Measurements from ENCODE around the gene PRKCH.

The PRKCH gene

DNA sequence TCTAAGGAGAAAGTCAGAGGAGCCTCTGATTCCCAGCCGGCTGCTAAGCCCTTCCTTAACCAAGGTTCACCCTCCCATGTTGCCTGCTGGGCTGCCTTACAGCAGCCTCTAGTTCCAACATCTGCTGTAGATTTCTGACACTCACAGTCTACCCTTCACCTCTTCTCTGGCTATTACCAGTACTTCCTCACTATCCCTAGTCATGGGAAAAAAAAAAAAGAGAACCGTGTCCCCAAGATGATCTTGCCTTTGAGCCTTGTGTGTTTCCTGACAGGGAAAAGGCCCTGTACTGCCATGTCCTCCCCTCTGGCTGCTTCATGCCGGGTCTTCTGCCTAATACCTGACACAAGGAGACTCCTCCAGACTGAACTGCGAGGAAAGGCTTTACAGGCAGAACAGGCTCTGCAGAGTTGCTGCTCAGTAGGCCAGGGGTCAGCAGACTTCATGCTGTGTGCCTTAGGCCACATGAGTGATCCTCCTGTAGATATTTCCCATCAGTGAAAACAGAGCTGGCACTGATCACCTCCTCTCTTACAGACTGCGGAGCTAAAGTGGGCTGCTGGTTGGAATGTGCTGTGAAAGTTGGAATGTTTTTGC, 46.8 kb downstream of the PRKCH start:
- H3K9me3 ChIP-seq (ENCODE audit: insufficient read depth, low read length), result peaks cover 3% of the 10 kb centered on the region; the same call in 1 of the 2 replicates
- H3K79me2 ChIP-seq (ENCODE audit: insufficient read depth, low read length), result no peaks in the 10 kb centered on the region
- no peak overlapping the region for H3K4me3 ChIP-seq (ENCODE audit: insufficient read depth, low read length, poor library complexity, severe bottlenecking)
- no peak for TF ChIP-seq CTCF (IDR thresholded peaks at IDR 0.05; ENCODE audit: insufficient read depth, low read length, poor library complexity, severe bottlenecking)
- TF ChIP-seq EZH2phosphoT487 (conservative IDR thresholded peaks at IDR 0.05; ENCODE audit: low read length), result no peak
- no peaks in the 10 kb centered on the region for H3F3A ChIP-seq (ENCODE audit: insufficient read depth)
- H4K20me1 ChIP-seq (ENCODE audit: low read depth, low read length), result no peaks in the 10 kb centered on the region
- H2AFZ ChIP-seq (ENCODE audit: low read depth, low read length, severe bottlenecking), result no peak overlapping the region
- no peaks in the 10 kb centered on the region for H3K27me3 ChIP-seq (ENCODE audit: low read length)
- H3K4me2 ChIP-seq (ENCODE audit: low read depth, low read length, poor library complexity, severe bottlenecking), result no peak overlapping the region
- H3K36me3 ChIP-seq (ENCODE audit: low read length), result no peaks in the 10 kb centered on the region
- no peaks in the 10 kb centered on the region for H3K9me2 ChIP-seq (replicated peaks; ENCODE audit: insufficient read depth, low read length)
- H3K9ac ChIP-seq (ENCODE audit: low read length), result no peak overlapping the region
- no peak overlapping the region for H3K27ac ChIP-seq (ENCODE audit: low read depth, low read length)

DNA sequence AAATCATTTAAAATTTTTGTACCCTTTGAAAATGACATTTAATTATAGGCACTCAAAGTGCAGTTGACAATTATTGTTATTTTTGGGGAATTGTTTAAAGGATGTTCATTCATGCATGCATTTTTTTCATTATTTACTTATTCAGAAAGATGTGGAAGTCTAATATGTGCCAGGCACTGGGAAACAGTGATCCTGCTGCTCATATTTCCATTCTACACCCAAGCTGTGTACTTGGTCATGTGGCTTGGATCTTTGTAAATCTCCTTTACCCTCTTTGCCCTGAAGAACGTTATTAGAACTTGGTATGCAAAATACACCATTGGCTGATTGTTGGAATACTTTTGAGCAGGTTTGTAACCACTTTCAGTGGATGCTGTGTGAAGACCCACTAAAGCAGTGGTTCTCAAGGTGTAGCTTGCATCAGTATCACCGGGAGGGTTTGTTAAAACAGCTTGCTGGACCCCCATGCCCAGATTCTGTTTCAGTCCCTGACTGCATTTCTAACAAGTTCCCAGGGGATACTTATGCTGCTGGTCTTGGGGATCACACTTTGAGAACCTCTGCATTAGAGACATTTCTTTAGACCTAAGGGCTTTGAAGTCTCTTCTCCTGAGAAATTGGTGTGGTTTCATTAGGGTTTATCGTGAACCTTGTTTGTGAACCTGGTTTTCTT, 47.5 kb downstream of the PRKCH start:
- Histone ChIP-seq H2AFZ (ENCODE audit: low read depth, low read length, severe bottlenecking) (no peak overlapping the region), H3K27ac (ENCODE audit: low read depth, low read length) (no peak overlapping the region), H3K9ac (ENCODE audit: low read length) (no peak overlapping the region), H3K27me3 (ENCODE audit: low read length) (no peaks in the 10 kb centered on the region), H3K9me2 (replicated peaks; ENCODE audit: insufficient read depth, low read length) (no peaks in the 10 kb centered on the region), H3F3A (ENCODE audit: insufficient read depth) (no peaks in the 10 kb centered on the region), H3K36me3 (ENCODE audit: low read length) (no peaks in the 10 kb centered on the region), H3K9me3 (ENCODE audit: insufficient read depth, low read length) (peaks cover 3% of the 10 kb centered on the region; the same call in 1 of the 2 replicates), H3K79me2 (ENCODE audit: insufficient read depth, low read length) (no peaks in the 10 kb centered on the region), H4K20me1 (ENCODE audit: low read depth, low read length) (no peaks in the 10 kb centered on the region), H3K4me2 (ENCODE audit: low read depth, low read length, poor library complexity, severe bottlenecking) (no peak overlapping the region), H3K4me3 (ENCODE audit: insufficient read depth, low read length, poor library complexity, severe bottlenecking) (no peak overlapping the region)
- TF ChIP-seq EZH2phosphoT487 (conservative IDR thresholded peaks at IDR 0.05; ENCODE audit: low read length), result no peak
- TF ChIP-seq CTCF (IDR thresholded peaks at IDR 0.05; ENCODE audit: insufficient read depth, low read length, poor library complexity, severe bottlenecking), result no peak

GRCh38 chr14:61369454-61369810, 48.1 kb downstream of the PRKCH start:
- Histone ChIP-seq H3K9ac (ENCODE audit: low read length) (no peak overlapping the region), H3F3A (ENCODE audit: insufficient read depth) (no peaks in the 10 kb centered on the region), H3K9me2 (replicated peaks; ENCODE audit: insufficient read depth, low read length) (no peaks in the 10 kb centered on the region), H3K4me2 (ENCODE audit: low read depth, low read length, poor library complexity, severe bottlenecking) (no peak overlapping the region), H3K9me3 (ENCODE audit: insufficient read depth, low read length) (peaks cover 8% of the 10 kb centered on the region; the same call in 1 of the 2 replicates), H3K27ac (ENCODE audit: low read depth, low read length) (no peak overlapping the region), H3K4me3 (ENCODE audit: insufficient read depth, low read length, poor library complexity, severe bottlenecking) (no peak overlapping the region), H3K79me2 (ENCODE audit: insufficient read depth, low read length) (no peaks in the 10 kb centered on the region), H4K20me1 (ENCODE audit: low read depth, low read length) (no peaks in the 10 kb centered on the region), H3K36me3 (ENCODE audit: low read length) (no peaks in the 10 kb centered on the region), H3K27me3 (ENCODE audit: low read length) (no peaks in the 10 kb centered on the region), H2AFZ (ENCODE audit: low read depth, low read length, severe bottlenecking) (no peak overlapping the region)
- TF ChIP-seq CTCF (IDR thresholded peaks at IDR 0.05; ENCODE audit: insufficient read depth, low read length, poor library complexity, severe bottlenecking) (no peak), EZH2phosphoT487 (conservative IDR thresholded peaks at IDR 0.05; ENCODE audit: low read length) (no peak)

Data from SU-DHL-6 (cell line).